ENCODE measurements around the gene CTIF.

The CTIF gene

GRCh38 chr18:48827291-48828193, 288.7 kb downstream of the CTIF start:
- peak; percentile 71 for DNase-seq

GRCh38 chr18:48828194-48828545, 289.3 kb downstream of the CTIF start:
- DNase-seq: no peak

GRCh38 chr18:48828691-48829442, 290.0 kb downstream of the CTIF start:
- DNase-seq: peak; percentile 71

- peak; percentile 86 for DNase-seq
Observed at GRCh38 chr18:48829443-48830149, 290.8 kb downstream of the CTIF start.

GRCh38 chr18:48831113-48831759, 292.4 kb downstream of the CTIF start:
- no peak for DNase-seq

- DNase-seq: no peak
Observed at GRCh38 chr18:48831802-48832201, 293.0 kb downstream of the CTIF start.

- DNase-seq: peak; percentile 75
Observed at GRCh38 chr18:48832938-48833700, 294.3 kb downstream of the CTIF start.

- DNase-seq: no peak
Observed at GRCh38 chr18:48833701-48834412, 295.0 kb downstream of the CTIF start.

- DNase-seq: no peak
Observed at GRCh38 chr18:48834413-48835031, 295.7 kb downstream of the CTIF start.

- no peak for DNase-seq
Observed at GRCh38 chr18:48835119-48835518, 296.3 kb downstream of the CTIF start.

GRCh38 chr18:48835745-48836170, 296.9 kb downstream of the CTIF start:
- no peak for DNase-seq

- no peak for DNase-seq
Observed at GRCh38 chr18:48836231-48836805, 297.5 kb downstream of the CTIF start.

- DNase-seq: no peak
Observed at GRCh38 chr18:48836806-48837615, 298.2 kb downstream of the CTIF start.

GRCh38 chr18:48837676-48838075, 298.8 kb downstream of the CTIF start:
- DNase-seq: no peak

- DNase-seq: no peak
Observed at GRCh38 chr18:48838166-48838775, 299.4 kb downstream of the CTIF start.

GRCh38 chr18:48838921-48839818, 300.3 kb downstream of the CTIF start:
- no peak for DNase-seq

- no peak for DNase-seq
Observed at GRCh38 chr18:48839819-48840490, 301.1 kb downstream of the CTIF start.

- peak; percentile 59 for DNase-seq
Observed at GRCh38 chr18:48840491-48840877, 301.7 kb downstream of the CTIF start.
